ENCODE data around the gene SLC35A4. TPM values are rescaled to one million over a fixed set of nuclear protein-coding genes. Genes with fewer than 3 reads are reported as not detected.

SLC35A4 gene
- polyA plus RNA-seq, 1 experiment = 63.4 TPM

- no peak for TF ChIP-seq CTCF (IDR thresholded peaks at IDR 0.05; ENCODE audit: low read depth, low read length)
- no peak overlapping the region for H3K4me3 ChIP-seq (ENCODE audit: low read depth, low read length)
- no peaks in the 10 kb centered on the region for H3K9me3 ChIP-seq (ENCODE audit: control insufficient read depth, insufficient read depth, low read length)
- DNase-seq (ENCODE audit: low read depth, low spot score) = no peak
- H3K27ac ChIP-seq (ENCODE audit: low read depth, low read length) = no peak overlapping the region
- no peaks in the 10 kb centered on the region for H3K27me3 ChIP-seq (ENCODE audit: control insufficient read depth, insufficient read depth, low read length)
- POLR2A ChIA-PET = no interaction called here
- CTCF ChIA-PET = no interaction called here
These were observed 19.6 kb upstream of the SLC35A4 start for GRCh38 chr5:140544986-140545385.

GRCh38 chr5:140545606-140546005, 19.0 kb upstream of the SLC35A4 start:
- H3K27ac ChIP-seq (ENCODE audit: low read depth, low read length) = no peak overlapping the region
- ChIA-PET CTCF (interaction anchor here (1.7 kb wide), 1 partner anchor 173 kb away, joined by 7 read pairs; no protein-coding TSS in a partner anchor), POLR2A (no interaction called here)
- no peak for DNase-seq (ENCODE audit: low read depth, low spot score)
- no peaks in the 10 kb centered on the region for H3K27me3 ChIP-seq (ENCODE audit: control insufficient read depth, insufficient read depth, low read length)
- no peaks in the 10 kb centered on the region for H3K9me3 ChIP-seq (ENCODE audit: control insufficient read depth, insufficient read depth, low read length)
- TF ChIP-seq CTCF (IDR thresholded peaks at IDR 0.05; ENCODE audit: low read depth, low read length) = no peak
- H3K4me3 ChIP-seq (ENCODE audit: low read depth, low read length) = no peak overlapping the region

- POLR2A ChIA-PET = interaction anchor here (0.6 to 3.6 kb wide), 10 partner anchors 9 to 118 kb away, joined by 3 to 42 read pairs (median 6); partner anchors contain the start of genes APBB3, IK, NDUFA2 and SRA1
- CTCF ChIA-PET = interaction anchor here (0.6 to 2.5 kb wide), 15 partner anchors 9 to 959 kb away, joined by 3 to 19 read pairs (median 3); partner anchors contain the start of genes CD14, IK, NDUFA2 and SRA1
These were observed 17.6 kb upstream of the SLC35A4 start for GRCh38 chr5:140546851-140547507.

GRCh38 chr5:140547508-140548299, 16.9 kb upstream of the SLC35A4 start, which contains the start of gene EIF4EBP3:
Gene EIF4EBP3 (plus strand): TSS chr5:140547662. CDS start chr5:140547738, 76 bp downstream.
- Histone ChIP-seq H3K27ac (ENCODE audit: low read depth, low read length) (peak within 1 kb of the TSS; percentile 93), H3K27me3 (ENCODE audit: control insufficient read depth, insufficient read depth, low read length) (no peaks in the 10 kb centered on the region), H3K9me3 (ENCODE audit: control insufficient read depth, insufficient read depth, low read length) (no peaks in the 10 kb centered on the region), H3K4me3 (ENCODE audit: low read depth, low read length) (peak within 1 kb of the TSS; percentile 49)
- ChIA-PET CTCF (interaction anchor here (0.6 to 2.5 kb wide), 19 partner anchors 9 to 958 kb away, joined by 3 to 19 read pairs (median 3); partner anchors contain the start of genes CD14, IK, NDUFA2 and SRA1), POLR2A (interaction anchor here (0.6 to 3.6 kb wide), 13 partner anchors 9 to 117 kb away, joined by 3 to 42 read pairs (median 4); partner anchors contain the start of genes APBB3, IK, NDUFA2 and SRA1)
- TF ChIP-seq CTCF (IDR thresholded peaks at IDR 0.05; ENCODE audit: low read depth, low read length) = peak; percentile 63
- peak; percentile 90 for DNase-seq (ENCODE audit: low read depth, low spot score)

More at GRCh38 chr5:140546851-140547507, 17.6 kb upstream of the SLC35A4 start:
- no peak for TF ChIP-seq CTCF (IDR thresholded peaks at IDR 0.05; ENCODE audit: low read depth, low read length)
- no peaks in the 10 kb centered on the region for H3K27me3 ChIP-seq (ENCODE audit: control insufficient read depth, insufficient read depth, low read length)
- no peaks in the 10 kb centered on the region for H3K9me3 ChIP-seq (ENCODE audit: control insufficient read depth, insufficient read depth, low read length)
- H3K27ac ChIP-seq (ENCODE audit: low read depth, low read length) = peak overlapping the region; percentile 93
- H3K4me3 ChIP-seq (ENCODE audit: low read depth, low read length) = peak overlapping the region; percentile 7; the same call in 1 of the 2 replicates
- no peak for DNase-seq (ENCODE audit: low read depth, low spot score)
